Stimulated activated CD8-positive, alpha-beta memory T cell treated with anti-CD3 and anti-CD28 coated beads, Interleukin-4, amount 100 ng/mL, for 1 hour (primary cell): ENCODE data around the gene COL12A1.

Source experiments
- DNase-seq, 2 donors: peaks; one replicate each; pipeline ENCODE4 v3.0.0-alpha.2; 2020; ENCODE audit warnings: low read depth in 2 of 2, low spot score in 1 of 2

COL12A1 gene

DNA sequence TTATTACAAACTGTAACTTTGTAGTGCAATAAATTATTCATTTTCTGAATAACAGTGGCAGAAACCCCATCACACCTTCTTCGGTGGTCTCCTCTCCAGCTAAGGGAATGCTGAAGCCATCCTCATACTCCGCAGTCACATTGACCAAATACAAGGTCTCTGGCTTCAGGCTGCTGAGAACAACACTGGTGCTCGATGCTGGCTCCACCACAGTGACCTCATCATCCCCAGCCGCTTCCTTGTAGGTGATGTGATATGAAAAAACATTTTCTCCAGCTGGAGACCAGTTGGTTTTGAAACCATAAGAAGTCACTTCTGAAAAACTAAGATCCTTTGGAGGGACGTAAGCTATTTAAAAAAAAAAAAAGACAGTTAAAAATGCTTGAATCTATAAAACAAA is 25.0 kb downstream of the COL12A1 start:
- no peak for DNase-seq

DNA sequence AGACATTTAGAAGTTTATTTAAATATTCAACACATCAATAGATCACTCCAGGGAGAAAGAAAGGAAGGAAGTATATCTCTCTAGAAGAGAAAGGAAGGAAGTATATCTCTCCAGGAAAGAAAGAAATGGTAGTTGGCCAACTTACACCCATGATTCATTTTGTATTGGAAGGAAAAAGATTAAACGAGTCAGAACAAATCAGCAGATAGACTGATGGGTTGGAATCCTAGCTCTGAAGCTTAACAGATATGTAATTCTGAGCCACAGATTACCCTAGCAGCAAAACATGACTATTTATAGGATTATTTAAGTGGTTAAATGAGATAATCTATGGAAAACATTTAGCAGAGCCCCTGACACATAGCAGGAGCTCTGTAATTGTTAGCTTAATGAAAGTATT is 27.1 kb downstream of the COL12A1 start:
- no peak for DNase-seq

DNA sequence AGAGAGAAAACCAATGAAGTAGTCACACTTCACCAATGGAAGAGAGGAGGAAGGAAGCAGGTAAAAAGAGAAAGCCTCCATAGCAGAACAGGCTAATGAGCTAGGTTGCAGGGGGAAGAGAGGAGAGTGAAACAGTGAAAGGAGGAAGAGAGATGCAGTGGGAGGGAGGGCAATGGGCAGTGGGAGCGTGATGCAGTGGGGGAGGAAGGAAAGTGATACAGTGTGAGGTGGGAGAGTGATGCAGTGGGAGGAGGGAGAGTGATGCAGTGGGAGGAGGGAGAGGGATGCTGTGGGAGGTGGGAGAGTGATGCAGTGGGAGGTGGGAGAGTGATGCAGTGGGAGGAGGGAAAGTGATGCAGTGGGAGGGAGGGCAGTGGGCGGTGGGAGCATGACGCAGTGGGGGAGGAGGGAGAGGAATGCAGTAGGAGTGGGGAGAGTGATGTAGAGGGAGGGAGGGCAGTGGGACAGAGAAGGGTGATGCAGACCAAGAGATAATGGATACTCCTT is 29.7 kb downstream of the COL12A1 start:
- no peak for DNase-seq

DNA sequence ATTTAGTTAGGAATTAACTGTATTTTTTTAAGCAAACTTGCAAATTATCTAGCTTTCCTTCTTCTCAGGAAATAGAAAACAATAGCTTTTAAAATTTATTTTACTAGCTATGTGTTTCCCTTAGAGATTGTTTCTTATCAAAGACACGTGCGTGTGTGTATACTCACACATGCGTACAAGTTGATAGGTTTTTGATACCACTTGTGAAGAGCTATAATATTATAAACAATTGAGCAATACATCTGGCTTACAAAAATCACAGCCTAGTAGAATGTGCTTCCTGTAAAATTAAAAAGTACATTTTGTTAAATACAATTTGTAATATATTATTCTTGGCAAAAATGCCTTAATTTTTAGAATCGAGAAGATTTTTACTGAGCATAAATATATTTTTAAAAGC is 33.9 kb downstream of the COL12A1 start:
- DNase-seq = no peak

DNA sequence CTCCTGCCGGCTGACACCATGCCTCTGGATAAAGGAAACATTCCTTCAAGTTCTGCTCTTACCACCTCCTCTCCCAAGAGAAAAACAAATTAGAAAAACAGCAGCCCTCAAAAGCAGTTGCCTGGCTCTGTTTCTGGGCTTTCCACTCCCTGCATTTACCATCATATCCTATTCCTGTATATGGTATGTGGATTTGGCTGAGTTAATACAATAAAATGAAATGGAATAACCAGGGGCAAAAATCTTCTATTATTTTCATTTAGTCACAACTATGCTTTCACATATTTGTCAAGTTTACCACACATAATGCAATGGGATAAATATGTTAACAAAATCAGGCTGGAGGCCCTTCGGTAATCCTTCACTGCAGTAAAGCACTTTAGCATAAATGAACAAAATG is 34.3 kb downstream of the COL12A1 start:
- DNase-seq = no peak

DNA sequence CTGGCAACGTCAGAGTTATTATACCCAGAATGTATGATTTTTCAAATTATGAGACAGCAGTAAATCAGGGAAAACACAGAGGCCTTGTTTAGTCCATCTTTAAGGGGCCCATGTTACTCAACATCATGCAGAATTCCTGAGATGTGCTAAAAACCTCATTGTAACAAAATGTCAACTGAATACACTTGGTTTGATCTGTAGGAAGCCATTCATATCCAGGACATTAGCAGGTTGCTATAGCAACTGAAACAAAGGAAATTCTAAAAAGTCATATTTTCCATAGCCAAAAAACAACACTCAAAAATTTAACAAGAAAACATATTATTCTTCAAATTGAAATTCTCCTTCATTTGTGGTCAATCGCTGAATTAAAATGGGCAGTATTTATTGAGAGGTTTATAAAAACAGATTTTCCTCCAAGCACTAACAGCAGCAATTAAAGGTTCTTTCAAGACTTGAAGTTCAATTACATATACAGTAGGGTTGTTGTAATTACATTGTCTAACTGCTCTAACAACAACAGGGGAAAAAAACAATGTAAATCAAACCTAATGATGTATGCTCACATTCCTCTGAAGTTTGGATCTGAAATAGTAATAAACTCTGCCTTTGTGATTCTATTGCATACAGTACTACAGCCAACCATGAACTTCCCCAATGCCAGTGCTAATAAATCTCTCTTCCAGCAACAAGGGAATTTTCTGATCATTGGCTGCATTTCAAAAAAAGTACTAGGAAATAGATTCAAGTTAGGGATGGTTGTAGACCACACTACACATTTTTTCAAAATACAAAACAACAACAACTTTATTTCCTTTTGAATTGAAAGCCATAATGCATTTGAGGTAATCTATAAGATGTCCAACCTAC is 34.9 kb downstream of the COL12A1 start:
- no peak for DNase-seq

DNA sequence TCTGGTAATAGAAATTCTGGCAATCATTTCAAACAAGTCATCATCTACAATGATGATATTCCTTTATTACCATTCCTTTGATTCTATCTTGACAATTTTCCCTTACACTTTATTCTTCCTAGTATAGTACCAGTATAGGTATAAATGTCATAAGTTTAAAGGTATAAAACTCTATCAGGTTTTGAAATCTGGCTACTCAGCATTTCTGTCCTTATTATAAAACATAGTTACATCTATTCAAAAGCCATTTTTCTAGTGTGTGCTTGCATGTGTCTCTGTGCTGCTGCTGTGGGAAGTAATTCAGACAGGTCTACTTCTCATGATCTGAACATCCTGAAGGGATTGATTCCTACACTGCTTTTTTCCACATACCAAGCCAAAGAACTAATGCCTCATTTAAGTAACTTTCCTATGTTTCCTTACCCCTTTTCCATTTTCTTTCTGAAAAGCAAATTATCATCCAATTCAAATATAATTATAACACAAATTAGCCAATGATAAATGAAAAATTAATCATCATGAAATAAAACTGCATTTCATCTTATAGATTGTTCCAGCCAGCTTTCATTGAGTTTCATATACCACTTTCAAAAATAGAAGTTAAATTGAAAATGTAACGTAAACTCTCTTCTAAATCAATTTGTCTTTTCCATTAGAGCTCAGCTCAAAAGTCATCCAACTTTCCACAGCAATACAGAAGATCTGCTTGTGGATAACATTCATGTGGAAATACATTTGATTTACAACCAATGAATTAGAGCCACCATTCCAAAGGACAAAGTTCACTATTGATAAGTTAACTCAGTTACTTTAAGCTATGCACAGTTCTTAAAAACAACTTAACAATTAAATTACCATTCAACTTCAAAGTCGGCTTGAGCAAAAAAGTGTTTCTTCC is 35.9 kb downstream of the COL12A1 start:
- no peak for DNase-seq

DNA sequence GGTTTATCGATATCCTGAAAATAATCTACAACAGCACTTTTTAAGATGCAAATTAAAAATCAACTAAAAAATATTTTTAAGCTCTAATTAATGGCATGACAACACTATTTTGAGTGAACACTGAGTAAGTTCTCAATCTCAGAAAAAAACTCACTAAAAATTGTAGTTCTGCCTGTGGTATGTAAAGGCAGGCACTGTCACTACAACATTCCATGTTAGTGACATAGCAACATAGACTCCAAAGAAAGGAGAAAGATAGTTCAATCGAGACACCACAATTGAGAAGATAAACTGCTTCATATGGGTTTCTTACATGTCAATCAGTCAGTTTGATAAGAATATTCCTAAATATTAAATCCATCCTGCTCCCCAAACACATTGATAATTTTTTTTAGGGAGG is 38.0 kb downstream of the COL12A1 start:
- no peak for DNase-seq

DNA sequence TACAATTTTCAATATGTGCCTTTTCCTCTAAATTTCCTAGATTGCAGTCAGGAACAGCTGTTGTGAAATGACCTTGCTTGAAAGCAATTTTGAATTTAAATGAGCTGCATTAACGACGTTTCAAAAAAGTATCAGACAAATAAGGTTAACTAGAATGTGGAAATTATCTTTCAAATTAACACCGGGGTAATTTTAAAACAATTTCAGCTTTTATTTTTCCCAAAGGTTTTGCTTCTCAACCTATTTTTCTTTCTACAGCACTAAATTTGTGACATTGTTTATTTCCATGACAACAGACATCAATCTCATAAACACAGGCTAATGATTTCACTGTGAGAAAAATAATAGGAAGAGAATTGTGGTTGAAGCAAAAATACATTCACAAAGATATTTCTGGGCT is 38.5 kb downstream of the COL12A1 start:
- no peak for DNase-seq

DNA sequence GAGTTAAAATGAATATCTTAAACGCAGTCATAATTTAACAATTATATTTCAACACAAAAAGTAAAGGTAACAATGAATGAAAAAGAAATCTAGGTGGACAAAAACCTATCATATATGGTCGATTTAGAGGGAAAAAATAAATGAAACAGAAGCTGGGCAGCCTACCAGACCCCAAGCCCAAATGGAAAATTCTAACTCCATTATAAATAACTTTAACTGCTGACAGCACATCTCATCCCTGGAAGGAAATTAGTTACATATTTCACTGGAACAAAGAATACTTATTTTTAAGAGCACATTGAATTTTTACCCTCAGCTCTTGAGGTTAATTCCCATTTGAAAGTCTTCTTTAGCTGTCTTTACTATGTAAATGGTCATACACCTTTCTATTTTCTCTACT is 39.1 kb downstream of the COL12A1 start:
- no peak for DNase-seq

DNA sequence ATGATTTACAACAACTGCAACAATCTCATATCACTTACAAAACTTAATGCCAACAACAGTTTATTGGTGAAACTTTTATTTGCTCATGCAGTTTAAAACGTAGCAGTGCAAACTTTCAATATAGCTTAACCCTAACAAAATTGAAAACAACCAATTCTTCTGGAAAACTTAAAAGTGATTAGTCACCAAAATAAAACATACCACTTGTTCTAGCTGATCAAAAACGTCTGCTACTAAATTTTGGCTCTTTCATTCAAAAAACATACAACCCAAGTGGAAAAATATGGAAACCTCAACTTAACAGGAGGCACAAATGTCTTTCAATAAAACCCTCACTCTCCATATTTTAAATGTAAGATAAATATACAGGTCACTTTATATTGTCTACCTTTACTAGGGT is 39.6 kb downstream of the COL12A1 start:
- no peak for DNase-seq

DNA sequence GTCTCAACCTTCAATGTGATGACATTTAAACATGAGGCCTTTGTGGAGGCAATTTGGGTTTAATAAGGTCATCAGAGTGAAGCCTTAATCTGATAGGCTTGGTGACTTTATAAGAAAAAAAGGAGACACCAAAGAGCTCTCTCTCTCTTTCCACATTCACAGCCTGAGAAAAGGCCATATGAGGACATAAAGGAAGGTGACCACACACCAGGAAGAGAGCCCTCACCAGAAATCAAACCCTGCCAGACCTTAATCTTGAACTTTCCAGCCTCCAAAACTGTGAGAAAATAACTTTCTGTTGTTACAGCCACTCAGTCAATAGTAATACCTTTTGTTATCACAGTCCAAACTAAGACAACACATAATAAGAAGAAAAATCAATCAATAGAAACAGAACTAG is 47.7 kb downstream of the COL12A1 start:
- DNase-seq = no peak

DNA sequence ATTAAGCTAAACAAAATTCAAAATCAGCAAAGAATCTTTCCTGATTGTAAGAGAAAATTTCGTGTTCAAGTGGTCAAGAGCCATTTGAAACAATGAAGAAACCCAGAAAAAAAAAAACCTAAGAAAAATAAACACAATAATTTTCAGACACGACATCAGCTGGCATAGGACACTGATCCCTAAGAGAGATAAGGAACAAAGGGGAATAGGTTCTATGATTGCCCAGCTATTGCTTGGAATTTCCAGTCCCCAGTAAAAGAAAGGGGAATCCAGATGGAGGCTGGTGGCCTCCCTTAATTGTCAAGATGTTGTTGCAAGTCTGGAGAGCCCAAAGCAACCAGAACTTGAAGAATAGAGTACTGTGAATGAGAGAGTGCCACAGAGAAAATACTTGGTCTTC is 48.5 kb downstream of the COL12A1 start:
- no peak for DNase-seq

DNA sequence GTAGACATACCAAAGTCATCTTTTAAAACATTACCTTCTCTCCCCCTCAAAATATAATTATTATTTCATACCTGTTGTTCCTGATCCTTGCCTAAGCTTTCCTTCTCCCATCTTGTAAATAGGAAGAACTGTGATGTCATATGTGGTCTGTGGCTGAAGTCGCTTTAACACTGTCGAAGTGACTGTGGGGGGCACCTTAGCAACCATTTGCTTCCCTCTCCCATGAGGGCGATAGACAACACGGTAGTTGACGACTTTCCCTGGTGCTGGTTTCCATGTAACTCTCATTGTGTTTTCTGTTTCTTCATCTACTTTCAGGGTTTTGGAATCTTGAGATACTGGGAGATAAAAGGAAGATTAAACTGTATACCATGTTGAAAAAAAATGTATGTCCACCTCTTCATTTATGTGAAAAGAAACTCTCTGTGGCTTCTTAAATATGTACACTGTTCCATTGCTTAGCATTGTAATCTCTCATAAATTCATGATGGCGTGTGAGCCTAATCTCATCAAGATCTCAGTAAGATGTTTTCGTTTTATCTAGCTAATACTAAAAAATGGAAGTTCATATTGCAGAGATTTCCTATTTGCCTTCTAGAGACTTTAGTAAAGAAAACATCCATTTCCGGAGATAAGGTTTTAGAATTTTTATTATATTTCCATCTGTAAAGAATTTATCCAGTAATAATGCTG is 49.5 kb downstream of the COL12A1 start:
- DNase-seq = no peak

DNA sequence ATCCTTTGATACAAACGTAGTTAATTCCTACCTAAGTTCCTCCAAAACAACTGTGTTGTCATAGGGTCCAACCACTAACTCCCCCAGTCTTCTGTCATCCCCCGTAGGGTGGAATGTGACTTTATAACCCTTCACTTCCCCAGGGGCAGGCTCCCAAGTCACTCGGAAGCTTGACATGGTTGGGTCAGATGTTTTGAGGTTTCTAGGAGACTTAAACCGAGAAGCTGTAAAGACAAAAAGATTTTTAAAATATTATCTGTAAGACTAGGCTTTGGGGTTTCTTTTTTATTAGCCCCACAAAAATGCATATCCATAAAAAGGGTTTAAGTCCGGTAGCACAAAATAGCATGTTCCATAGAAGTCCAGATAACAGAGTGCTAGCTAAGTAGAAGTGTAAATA is 50.2 kb downstream of the COL12A1 start:
- no peak for DNase-seq

DNA sequence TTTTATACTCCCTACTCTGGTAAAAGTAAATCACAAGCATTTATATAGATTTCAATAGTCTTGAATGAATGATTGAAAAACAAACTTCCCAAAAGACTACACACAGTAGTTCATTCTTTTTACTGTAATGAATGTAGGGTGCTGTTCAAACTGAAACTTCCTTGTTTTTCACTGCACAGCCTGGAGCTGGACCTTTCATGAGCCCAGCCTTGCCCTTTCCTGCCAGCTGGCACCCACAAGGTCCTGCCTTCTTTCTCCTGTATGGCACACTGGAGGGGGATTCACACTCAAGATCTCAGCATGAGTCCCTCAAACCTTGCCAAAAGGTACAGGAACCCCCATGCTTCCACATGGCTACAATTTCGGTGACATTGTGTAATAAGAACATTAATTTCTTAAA is 50.9 kb downstream of the COL12A1 start:
- DNase-seq = no peak

DNA sequence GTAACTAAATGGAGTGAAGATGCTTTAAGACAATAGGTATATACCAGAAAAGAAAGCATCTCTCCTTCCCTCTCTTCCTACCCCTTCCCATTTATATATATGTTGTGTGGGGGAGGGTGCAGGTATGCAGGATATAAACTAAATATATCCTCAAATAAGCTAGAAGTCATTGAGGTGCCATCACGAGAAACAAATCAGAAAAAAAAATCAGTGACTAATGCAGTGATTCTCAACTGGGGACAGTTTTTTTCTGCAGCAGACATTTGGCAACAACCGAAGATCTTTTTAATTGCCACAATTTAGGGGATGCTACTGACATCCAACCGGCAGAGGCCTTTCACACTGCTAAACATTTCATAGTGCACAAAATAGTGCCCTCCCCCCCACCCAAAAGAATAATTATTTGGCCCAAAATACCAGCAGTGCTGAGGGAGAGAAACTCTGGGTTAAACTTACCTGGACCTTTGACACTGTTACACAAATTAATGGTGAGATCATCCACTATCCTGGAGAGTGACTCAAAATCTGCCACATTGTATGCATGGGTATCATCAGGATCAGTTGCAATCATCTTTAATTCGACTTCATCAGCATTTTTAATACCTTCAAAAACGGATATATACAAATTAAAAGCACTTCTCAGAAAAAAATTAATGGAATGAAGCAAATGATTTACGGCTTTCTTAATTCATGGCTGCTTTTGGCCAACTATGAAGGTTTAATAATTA is 55.0 kb downstream of the COL12A1 start:
- no peak for DNase-seq

DNA sequence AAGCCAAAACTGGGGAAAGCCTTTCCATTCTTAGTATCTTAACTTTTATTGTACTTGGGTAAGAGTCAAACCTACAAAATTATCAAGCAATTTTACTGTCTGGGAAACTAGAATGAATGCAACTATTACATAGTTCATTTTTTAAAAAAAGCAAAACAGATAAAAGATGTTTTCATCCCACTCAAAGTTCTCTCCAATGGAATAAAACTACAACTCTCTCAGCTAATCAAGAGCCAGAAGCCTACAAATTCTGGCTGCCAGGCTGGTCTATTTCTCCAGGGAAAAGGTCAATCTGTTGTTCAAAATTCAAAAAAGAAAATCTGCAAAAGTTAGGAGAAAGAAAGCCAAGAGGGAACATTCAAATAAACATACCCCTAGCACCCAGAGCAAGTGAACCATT is 56.2 kb downstream of the COL12A1 start:
- DNase-seq = no peak

DNA sequence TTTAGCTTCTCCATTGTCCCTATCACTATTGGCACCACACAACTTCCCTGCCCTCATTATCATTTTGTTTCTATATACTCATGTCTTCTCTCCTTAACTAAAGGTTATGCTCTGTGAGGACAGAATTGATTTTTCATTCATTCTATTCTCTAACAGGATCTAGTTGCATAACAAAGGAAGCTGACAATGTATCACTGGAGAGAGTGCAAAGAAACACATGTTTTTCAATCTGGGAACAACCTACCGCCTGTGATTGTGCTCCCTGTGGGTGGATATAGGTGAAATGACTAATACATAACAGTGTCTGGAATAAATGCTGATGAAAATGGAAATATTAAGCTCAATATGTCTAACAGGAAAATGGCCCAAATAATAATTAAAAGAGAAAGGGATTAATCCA is 56.6 kb downstream of the COL12A1 start:
- DNase-seq = no peak

DNA sequence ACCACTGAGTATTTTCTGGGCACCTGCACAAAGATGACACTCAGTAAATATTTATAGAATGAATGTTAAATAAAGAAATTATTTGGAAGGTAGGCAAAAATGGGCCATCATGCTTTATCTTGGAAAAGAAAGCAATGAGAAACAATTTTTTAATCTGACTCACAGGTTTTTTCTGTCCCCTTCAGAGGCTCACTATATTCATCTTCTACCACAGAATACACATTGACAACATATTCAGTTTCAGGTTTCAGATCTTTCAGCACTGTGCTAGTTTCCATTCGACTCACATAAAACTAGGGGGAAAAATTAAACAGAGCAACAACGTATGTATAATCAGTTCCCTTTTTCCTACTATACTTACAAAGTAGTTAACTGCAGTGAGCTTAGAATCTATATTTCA is 58.3 kb downstream of the COL12A1 start:
- DNase-seq = no peak

DNA sequence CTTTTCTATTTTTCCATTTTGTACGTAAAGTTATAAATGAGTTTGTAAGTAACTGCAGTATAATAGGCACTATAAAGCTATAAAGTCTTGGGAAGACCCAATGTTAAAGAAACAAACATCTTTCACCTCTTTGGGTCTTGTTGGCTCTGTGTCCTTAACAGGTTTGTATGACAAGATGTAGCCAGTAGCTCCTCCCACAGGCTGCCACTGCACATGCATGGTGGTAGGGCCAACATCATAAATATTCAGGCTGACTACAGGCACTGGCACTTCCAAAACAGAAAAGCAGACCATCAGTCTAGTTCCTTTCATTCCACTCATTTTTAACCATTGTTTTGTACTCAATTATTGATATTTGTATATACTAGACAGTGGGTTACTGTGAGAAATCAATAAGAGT is 59.9 kb downstream of the COL12A1 start:
- no peak for DNase-seq
